ENCODE results near the gene GNAQ. TPM values are rescaled to one million over a fixed set of nuclear protein-coding genes. Genes with fewer than 3 reads are reported as not detected.

GNAQ gene
- 10 to 100 TPM; 13.4 to 17.8 TPM for total RNA-seq

- DNase-seq (ENCODE audit: low spot score), result no peak
- peaks cover 0 to 15% of the 10 kb centered on the region in 2 donors for H3K4me1 ChIP-seq
Measured at GRCh38 chr9:78031444-78031892, at the start of gene GNAQ. Gene GNAQ (minus strand): TSS chr9:78031811. CDS start chr9:78031235, 576 bp downstream.

GRCh38 chr9:78074385-78075291, 43.0 kb upstream of the GNAQ start:
- H3K36me3 ChIP-seq, result no peaks in the 10 kb centered on the region
- no peak for TF ChIP-seq CTCF (IDR thresholded peaks at IDR 0.05)
- no peaks in the 10 kb centered on the region for H3K27me3 ChIP-seq
- no peak for DNase-seq (ENCODE audit: low spot score)
- no peak overlapping the region for H3K4me3 ChIP-seq
- no peaks in the 10 kb centered on the region for H3K9me3 ChIP-seq
- H3K27ac ChIP-seq, result no peak overlapping the region
- H3K4me1 ChIP-seq, result no peaks in the 10 kb centered on the region

More at GRCh38 chr9:78031444-78031892, at the start of gene GNAQ:
- Histone ChIP-seq H3K27ac (peak within 1 kb of the TSS; percentile 85), H3K4me3 (peak within 1 kb of the TSS; percentile 54 to 73), H3K27me3 (no peaks in the 10 kb centered on the region), H3K36me3 (no peaks in the 10 kb centered on the region), H3K9me3 (no peaks in the 10 kb centered on the region)
- no peak for TF ChIP-seq CTCF (IDR thresholded peaks at IDR 0.05)

GRCh38 chr9:78073722-78074121, 42.1 kb upstream of the GNAQ start:
- no peak overlapping the region for H3K27ac ChIP-seq

GRCh38 chr9:78072586-78073199, 41.1 kb upstream of the GNAQ start:
- no peak for DNase-seq (ENCODE audit: low spot score)
- no peaks in the 10 kb centered on the region for H3K27me3 ChIP-seq
- no peaks in the 10 kb centered on the region for H3K4me1 ChIP-seq
- no peaks in the 10 kb centered on the region for H3K9me3 ChIP-seq
- H3K36me3 ChIP-seq, result no peaks in the 10 kb centered on the region
- no peak overlapping the region for H3K27ac ChIP-seq
- no peak for TF ChIP-seq CTCF (IDR thresholded peaks at IDR 0.05)
- no peak overlapping the region for H3K4me3 ChIP-seq

More at GRCh38 chr9:78073722-78074121, 42.1 kb upstream of the GNAQ start:
- no peak for TF ChIP-seq CTCF (IDR thresholded peaks at IDR 0.05)
- DNase-seq (ENCODE audit: low spot score), result no peak
- Histone ChIP-seq H3K36me3 (no peaks in the 10 kb centered on the region), H3K9me3 (no peaks in the 10 kb centered on the region), H3K27me3 (no peaks in the 10 kb centered on the region), H3K4me1 (no peaks in the 10 kb centered on the region), H3K4me3 (no peak overlapping the region)

- Histone ChIP-seq H3K9me3 (no peaks in the 10 kb centered on the region), H3K27ac (no peak overlapping the region), H3K4me1 (no peaks in the 10 kb centered on the region), H3K36me3 (no peaks in the 10 kb centered on the region), H3K27me3 (no peaks in the 10 kb centered on the region), H3K4me3 (no peak overlapping the region)
- DNase-seq (ENCODE audit: low spot score), result no peak
- no peak for TF ChIP-seq CTCF (IDR thresholded peaks at IDR 0.05)
Measured at GRCh38 chr9:78070521-78070920, 38.9 kb upstream of the GNAQ start.
